Hepatocyte (in vitro differentiated cells): ENCODE measurements around the gene MPZL2. TPM values are rescaled to one million over a fixed set of nuclear protein-coding genes. Genes with fewer than 3 reads are reported as not detected.

ENCODE experiments used
- DNase-seq: peaks from one replicate; pipeline ENCODE4 v3.0.0-alpha.2; 2016; ENCODE audit warnings: low spot score
- H2AFZ ChIP-seq: fragments of 200-600 bp; sonication (generic); 2 replicates; pipeline ENCODE4 v1.6.0; 2016; ENCODE audit warnings: antibody characterized with exemption, mild to moderate bottlenecking
- H3K27ac ChIP-seq: fragments of 200-600 bp; sonication (generic); 2 replicates; pipeline ENCODE4 v1.5.1; 2016; ENCODE audit warnings: mild to moderate bottlenecking
- H3K27me3 ChIP-seq: fragments of 200-600 bp; sonication (generic); 2 replicates; pipeline ENCODE4 v1.6.1; 2016
- H3K36me3 ChIP-seq: fragments of 200-600 bp; sonication (generic); replicated peaks from 2 replicates; pipeline ENCODE4 v1.5.1; 2016; ENCODE audit warnings: low read depth; ENCODE audit not compliant: insufficient read depth
- H3K4me1 ChIP-seq: fragments of 200-600 bp; sonication (generic); 2 replicates; pipeline ENCODE4 v1.5.1; 2016; ENCODE audit warnings: mild to moderate bottlenecking, moderate library complexity; ENCODE audit not compliant: insufficient read depth
- H3K4me2 ChIP-seq: fragments of 200-600 bp; sonication (generic); 2 replicates; pipeline ENCODE4 v1.6.0; 2016
- H3K4me3 ChIP-seq: fragments of 200-600 bp; sonication (generic); 2 replicates; pipeline ENCODE4 v1.5.1; 2016; ENCODE audit warnings: mild to moderate bottlenecking
- H3K79me2 ChIP-seq: fragments of 200-600 bp; sonication (generic); 2 replicates; pipeline ENCODE4 v1.6.0; 2017; ENCODE audit warnings: mild to moderate bottlenecking
- H3K9me2 ChIP-seq: fragments of 200-600 bp; sonication (generic); replicated peaks from 2 replicates; pipeline ENCODE4 v1.6.0; 2017; ENCODE audit warnings: mild to moderate bottlenecking; ENCODE audit not compliant: insufficient read depth
- H3K9me3 ChIP-seq: fragments of 200-600 bp; sonication (generic); 2 replicates; pipeline ENCODE4 v1.5.1; 2016; ENCODE audit warnings: low read depth, mild to moderate bottlenecking
- H4K20me1 ChIP-seq: fragments of 200-600 bp; sonication (generic); 2 replicates; pipeline ENCODE4 v1.6.0; 2016; ENCODE audit warnings: mild to moderate bottlenecking; ENCODE audit not compliant: insufficient read depth, poor library complexity, severe bottlenecking
- EZH2 ChIP-seq: fragments of 200-600 bp; sonication (generic); IDR thresholded peaks from 2 replicates; pipeline ENCODE4 v1.6.1; 2016; ENCODE audit warnings: antibody characterized with exemption, mild to moderate bottlenecking, borderline replicate concordance
- EZH2phosphoT487 ChIP-seq: fragments of 200-600 bp; sonication (generic); IDR thresholded peaks from one replicate; pipeline ENCODE4 v1.6.1; 2018; ENCODE audit warnings: antibody characterized with exemption, mild to moderate bottlenecking, low read depth, moderate library complexity; ENCODE audit not compliant: unreplicated experiment, severe bottlenecking
- WGBS: methylation state at CpG from one replicate; pipeline ENCODE4 v1.1.6; 2016; ENCODE audit warnings: low lambda C conversion rate; ENCODE audit errors: missing lambda C conversion rate; 5-methylcytosine and 5-hydroxymethylcytosine counted together
- polyA plus RNA-seq: library from polyadenylated mRNA; unstranded; fragments of >200 nt; fragmentation: Nextera tagmentation; extraction: Ambion mirVana; gene quantifications from 2 replicates; pipeline ENCODE4 v1.2.1, GENCODE V29; 2016
- total RNA-seq: library from RNA; depleted of rRNA; stranded (reverse); fragments of >200 nt; gene quantifications from 2 replicates; pipeline ENCODE4 v1.2.3, GENCODE V29; 2014
- TF ChIP-seq, protein P1 (sequence below): fragments of 200-600 bp; sonication (generic); IDR thresholded peaks from 2 replicates; pipeline ENCODE4 v1.5.1; 2016; ENCODE audit warnings: antibody characterized with exemption, mild to moderate bottlenecking; ENCODE audit not compliant: poor library complexity

Gene MPZL2
- total and polyA plus RNA-seq, 2 experiments from 2014 or later = 47.2 to 48.0 TPM

GRCh38 chr11:118240999-118241763 is 22.9 kb downstream of the MPZL2 start:
- Histone ChIP-seq H3K36me3 (no peaks in the 10 kb centered on the region), H3K4me1 (peaks cover 17% of the 10 kb centered on the region), H3K4me2 (peak overlapping the region; percentile 58), H3K9me2 (no peaks in the 10 kb centered on the region), H2AFZ (peak overlapping the region; percentile 4), H4K20me1 (no peaks in the 10 kb centered on the region), H3K4me3 (no peak overlapping the region), H3K9me3 (no peaks in the 10 kb centered on the region), H3K79me2 (peaks cover 21% of the 10 kb centered on the region), H3K27me3 (no peaks in the 10 kb centered on the region), H3K27ac (peak overlapping the region; percentile 95)
- TF ChIP-seq, protein P1, sequence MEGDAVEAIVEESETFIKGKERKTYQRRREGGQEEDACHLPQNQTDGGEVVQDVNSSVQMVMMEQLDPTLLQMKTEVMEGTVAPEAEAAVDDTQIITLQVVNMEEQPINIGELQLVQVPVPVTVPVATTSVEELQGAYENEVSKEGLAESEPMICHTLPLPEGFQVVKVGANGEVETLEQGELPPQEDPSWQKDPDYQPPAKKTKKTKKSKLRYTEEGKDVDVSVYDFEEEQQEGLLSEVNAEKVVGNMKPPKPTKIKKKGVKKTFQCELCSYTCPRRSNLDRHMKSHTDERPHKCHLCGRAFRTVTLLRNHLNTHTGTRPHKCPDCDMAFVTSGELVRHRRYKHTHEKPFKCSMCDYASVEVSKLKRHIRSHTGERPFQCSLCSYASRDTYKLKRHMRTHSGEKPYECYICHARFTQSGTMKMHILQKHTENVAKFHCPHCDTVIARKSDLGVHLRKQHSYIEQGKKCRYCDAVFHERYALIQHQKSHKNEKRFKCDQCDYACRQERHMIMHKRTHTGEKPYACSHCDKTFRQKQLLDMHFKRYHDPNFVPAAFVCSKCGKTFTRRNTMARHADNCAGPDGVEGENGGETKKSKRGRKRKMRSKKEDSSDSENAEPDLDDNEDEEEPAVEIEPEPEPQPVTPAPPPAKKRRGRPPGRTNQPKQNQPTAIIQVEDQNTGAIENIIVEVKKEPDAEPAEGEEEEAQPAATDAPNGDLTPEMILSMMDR = no peak
- TF ChIP-seq EZH2phosphoT487 (no peak), EZH2 (no peak)
- WGBS = 55% methylated on average over 9 of the region's 9 CpGs
- peak; percentile 80 for DNase-seq

- no peak overlapping the region for H2AFZ ChIP-seq
- H3K4me2 ChIP-seq = no peak overlapping the region
- no peak for DNase-seq
- no peak overlapping the region for H3K4me3 ChIP-seq
- 77% methylated on average over 5 of the region's 5 CpGs for whole genome bisulfite sequencing
- TF ChIP-seq, protein P1 = no peak
- TF ChIP-seq EZH2 (no peak), EZH2phosphoT487 (no peak)
- H3K36me3 ChIP-seq = no peaks in the 10 kb centered on the region
- H3K9me2 ChIP-seq = no peaks in the 10 kb centered on the region
- no peaks in the 10 kb centered on the region for H3K9me3 ChIP-seq
- H3K79me2 ChIP-seq = peaks cover 17% of the 10 kb centered on the region
- no peaks in the 10 kb centered on the region for H4K20me1 ChIP-seq
- peaks cover 14% of the 10 kb centered on the region for H3K4me1 ChIP-seq
- H3K27ac ChIP-seq = peak overlapping the region; percentile 95
- H3K27me3 ChIP-seq = no peaks in the 10 kb centered on the region
Observed at GRCh38 chr11:118239509-118240205, 24.4 kb downstream of the MPZL2 start.

DNA sequence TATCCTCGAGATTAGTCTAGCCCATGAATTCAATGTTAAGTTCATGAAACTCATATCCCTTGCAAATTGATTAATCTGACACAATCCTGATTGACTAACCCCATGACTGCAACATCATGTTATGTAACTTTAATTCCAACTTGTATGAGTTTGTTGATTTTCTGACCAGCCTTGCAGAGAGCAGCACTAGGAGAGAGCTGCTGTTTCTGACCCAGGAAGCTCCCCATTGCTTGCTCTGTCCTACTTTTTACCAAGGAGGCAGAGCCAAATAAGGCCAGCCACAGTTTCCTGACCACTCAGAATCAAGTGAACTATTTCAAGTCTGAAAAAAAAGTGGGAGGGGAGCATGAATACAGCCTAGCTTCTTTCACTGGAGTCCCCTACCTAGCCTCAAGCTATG is 25.2 kb downstream of the MPZL2 start:
- 86% methylated on average over 1 of the region's 1 CpG for WGBS
- DNase-seq = no peak
- H3K9me2 ChIP-seq = no peaks in the 10 kb centered on the region
- H4K20me1 ChIP-seq = no peaks in the 10 kb centered on the region
- H3K79me2 ChIP-seq = peaks cover 13% of the 10 kb centered on the region
- no peaks in the 10 kb centered on the region for H3K9me3 ChIP-seq
- H3K4me3 ChIP-seq = no peak overlapping the region
- H3K4me1 ChIP-seq = peaks cover 14% of the 10 kb centered on the region
- no peak overlapping the region for H3K27ac ChIP-seq
- TF ChIP-seq EZH2phosphoT487 (no peak), EZH2 (no peak)
- TF ChIP-seq, protein P1 = no peak
- H2AFZ ChIP-seq = no peak overlapping the region
- H3K4me2 ChIP-seq = no peak overlapping the region
- H3K36me3 ChIP-seq = no peaks in the 10 kb centered on the region
- H3K27me3 ChIP-seq = no peaks in the 10 kb centered on the region
